IMR-90 (cell line): ENCODE data around the gene CLDN9. TPM values are rescaled to one million over a fixed set of nuclear protein-coding genes. Genes with fewer than 3 reads are reported as not detected.

Source experiments
- ATAC-seq: fragments of 200-7000 bp; cut with Tn5 transposase; 2 replicates; pipeline ENCODE4 v1.9.1; 2020; ENCODE audit warnings: low read depth, mild to moderate bottlenecking, moderate library complexity
- BruUV-seq: library from RNA; stranded (reverse); fragments of 400-500 nt; replicated peaks from 2 replicates; lab custom pipeline; 2021; lab: Mats Ljungman, UMichigan
- CTCF ChIA-PET: fragments of 300-600 bp; formaldehyde crosslinking; extraction: SDS; loops from one replicate; lab custom pipeline; 2021; ENCODE audit warnings: antibody characterized with exemption; lab: Yijun Ruan, JAX
- POLR2A ChIA-PET: fragments of 300-600 bp; sonication (Branson Sonifier 250); formaldehyde crosslinking; loops from one replicate; lab custom pipeline; 2022; ENCODE audit warnings: antibody characterized with exemption; ENCODE audit not compliant: unreplicated experiment; lab: Charles Lee
- DNase-seq: peaks from one replicate; pipeline ENCODE4 v3.0.0; 2013
- H2AFZ ChIP-seq: replicated peaks from 2 replicates; pipeline ENCODE3; 2013; ENCODE audit warnings: low read length, mild to moderate bottlenecking; ENCODE audit not compliant: poor library complexity
- H2AK5ac ChIP-seq: 2 replicates; pipeline ENCODE4 v1.6.1; 2013; ENCODE audit warnings: low read depth, low read length, inconsistent platforms
- H2AK9ac ChIP-seq: replicated peaks from 2 replicates; pipeline ENCODE3; 2013; ENCODE audit warnings: mild to moderate bottlenecking, low read depth, low read length, moderate library complexity; ENCODE audit not compliant: poor library complexity
- H2BK120ac ChIP-seq: 2 replicates; pipeline ENCODE4 v1.6.1; 2013; ENCODE audit warnings: low read depth, low read length, inconsistent platforms
- H2BK15ac ChIP-seq: 3 replicates; pipeline ENCODE4 v1.6.1; 2013; ENCODE audit warnings: low read depth, low read length, inconsistent platforms
- H2BK20ac ChIP-seq: 2 replicates; pipeline ENCODE4 v1.6.1; 2013; ENCODE audit warnings: low read depth, mild to moderate bottlenecking, inconsistent platforms, low read length, moderate library complexity
- H2BK5ac ChIP-seq: 2 replicates; pipeline ENCODE4 v1.6.1; 2013; ENCODE audit warnings: mild to moderate bottlenecking, low read depth, low read length, inconsistent platforms; ENCODE audit not compliant: poor library complexity, severe bottlenecking
- H3K14ac ChIP-seq: replicated peaks from 2 replicates; pipeline ENCODE4 v1.6.1; 2013; ENCODE audit warnings: low read depth, low read length, inconsistent platforms
- H3K18ac ChIP-seq: 2 replicates; pipeline ENCODE4 v1.6.1; 2013; ENCODE audit warnings: low read depth, low read length, control low read depth
- H3K23ac ChIP-seq: 2 replicates; pipeline ENCODE4 v1.6.1; 2013; ENCODE audit warnings: low read depth, low read length, inconsistent platforms
- H3K27ac ChIP-seq: 2 replicates; pipeline ENCODE4 v1.5.1; 2013; ENCODE audit warnings: mild to moderate bottlenecking, control low read depth, low read length; ENCODE audit not compliant: insufficient read depth
- H3K27me3 ChIP-seq: 2 replicates; pipeline ENCODE4 v1.6.1; 2013; ENCODE audit warnings: low read length; ENCODE audit not compliant: control insufficient read depth, insufficient read depth
- H3K36me3 ChIP-seq: 2 replicates; pipeline ENCODE4 v1.6.1; 2013; ENCODE audit warnings: low read length, mixed read lengths; ENCODE audit not compliant: control insufficient read depth, insufficient read depth
- H3K4ac ChIP-seq: 2 replicates; pipeline ENCODE4 v1.6.1; 2013; ENCODE audit warnings: low read depth, low read length, inconsistent platforms
- H3K4me1 ChIP-seq: 2 replicates; pipeline ENCODE4 v1.6.1; 2013; ENCODE audit warnings: low read length, mixed read lengths; ENCODE audit not compliant: control insufficient read depth, insufficient read depth
- H3K4me2 ChIP-seq: 2 replicates; pipeline ENCODE4 v1.6.1; 2013; ENCODE audit warnings: low read depth, mild to moderate bottlenecking, control low read depth, low read length, moderate library complexity
- H3K4me3 ChIP-seq: 2 replicates; pipeline ENCODE4 v1.5.1; 2013; ENCODE audit warnings: low read depth, mild to moderate bottlenecking, control low read depth, low read length, moderate library complexity; ENCODE audit not compliant: insufficient read depth
- H3K56ac ChIP-seq: 2 replicates; pipeline ENCODE4 v1.6.1; 2013; ENCODE audit warnings: low read length, inconsistent platforms; ENCODE audit not compliant: insufficient read depth; ENCODE audit errors: extremely low read depth
- H3K79me1 ChIP-seq, 2 experiments: 2 replicates each; pipeline ENCODE4 v1.6.1; 2013; ENCODE audit warnings: low read length in 2 of 2, inconsistent platforms in 1 of 2, low read depth in 1 of 2
- H3K9ac ChIP-seq: 2 replicates; pipeline ENCODE4 v1.6.1; 2013; ENCODE audit warnings: low read depth, low read length, control low read depth
- H3K9me1 ChIP-seq: 2 replicates; pipeline ENCODE4 v1.6.1; 2013; ENCODE audit warnings: low read length, inconsistent platforms; ENCODE audit not compliant: insufficient read depth
- H3K9me3 ChIP-seq: 2 replicates; pipeline ENCODE4 v1.6.1; 2013; ENCODE audit warnings: low read length; ENCODE audit not compliant: control insufficient read depth, insufficient read depth
- H4K20me1 ChIP-seq: 2 replicates; pipeline ENCODE4 v1.6.1; 2013; ENCODE audit warnings: low read length, inconsistent platforms; ENCODE audit not compliant: insufficient read depth
- H4K5ac ChIP-seq: 2 replicates; pipeline ENCODE4 v1.6.1; 2013; ENCODE audit warnings: mild to moderate bottlenecking, low read depth, low read length, control low read depth
- H4K8ac ChIP-seq, 2 experiments: 2 replicates each; pipeline ENCODE4 v1.6.1; 2013; ENCODE audit warnings: low read depth in 2 of 2, low read length in 2 of 2, control low read depth in 1 of 2, inconsistent platforms in 1 of 2
- H4K91ac ChIP-seq: 2 replicates; pipeline ENCODE4 v1.6.1; 2013; ENCODE audit warnings: low read depth, low read length, inconsistent platforms; ENCODE audit not compliant: insufficient read depth
- BHLHE40 ChIP-seq: fragments of 150-350 bp; IDR thresholded peaks from 2 replicates; pipeline ENCODE4 v1.6.1; 2016; ENCODE audit warnings: mild to moderate bottlenecking, low read depth, low read length
- MAZ ChIP-seq: IDR thresholded peaks from 2 replicates; pipeline ENCODE4 v1.6.1; 2012; ENCODE audit warnings: low read depth, mild to moderate bottlenecking, low read length, improper control_type of control experiment, moderate library complexity, borderline replicate concordance
- WGBS, 2 experiments: methylation state at CpG; one replicate each; pipeline versions ENCODE4 v1.1.5 to v1.1.7; 2013; ENCODE audit warnings: missing lambda C conversion rate in 2 of 2; ENCODE audit not compliant: insufficient read length in 1 of 2; ENCODE audit errors: extremely low coverage in 2 of 2; 5-methylcytosine and 5-hydroxymethylcytosine counted together
- dilution Hi-C: fragments of 300-500 bp; cut with HindIII; formaldehyde crosslinking; loops from one replicate; pipeline ENCODE4 v1.14.3; 2018; ENCODE audit warnings: low sequenced_read_pairs; ENCODE audit not compliant: unreplicated experiment
- in situ Hi-C: fragments of 300-500 bp; cut with MboI; formaldehyde crosslinking; loops from 3 replicates; pipeline ENCODE4 v1.14.3; 2019; ENCODE audit warnings: low sequenced_read_pairs, inconsistent platforms, mixed read lengths
- intact Hi-C: fragments of 100-400 bp; cut with micrococcal nuclease; formaldehyde crosslinking; loops from 2 replicates; pipeline ENCODE4 v1.10.0; 2022
- polyA plus RNA-seq, 3 experiments: library from polyadenylated mRNA; depleted of rRNA; stranded (reverse); fragments of >200 nt; gene quantifications; 2 replicates each; pipeline ENCODE4 v1.2.3, GENCODE V29; 2012; ENCODE audit warnings: low replicate concordance in 1 of 3
- total RNA-seq: library from RNA; depleted of rRNA; stranded (reverse); fragments of >200 nt; gene quantifications from 2 replicates; pipeline ENCODE4 v1.2.3, GENCODE V29; 2012

The CLDN9 gene
- total and polyA plus RNA-seq, 2 of the 4 experiments (the other 2 are of a cell fraction), result 0.05 TPM; not detected in 1

GRCh38 chr16:3013491-3013951, 798 bp downstream of the CLDN9 start:
- intact Hi-C loops, result no loop called here
- H3K56ac ChIP-seq, result no peak overlapping the region
- no peak overlapping the region for H2BK20ac ChIP-seq
- 62% methylated on average over 6 of the region's 27 CpGs; no CpG with 5 or more reads in 1 of the 2 experiments for WGBS, 2 experiments
- no peak overlapping the region for H4K8ac ChIP-seq
- ATAC-seq (no peak), DNase-seq (no peak)
- TF ChIP-seq BHLHE40 (0 out of 2 replicates have a peak, but pooled peaks have one; percentile 22), MAZ (no peak)
- CTCF ChIA-PET, result no interaction called here
- H3K14ac ChIP-seq, result no peak overlapping the region
- no peak overlapping the region for H2BK5ac ChIP-seq
- H2BK120ac ChIP-seq, result no peak overlapping the region
- in situ Hi-C loops, result no loop called here
- H3K79me1 ChIP-seq, result no peaks in the 10 kb centered on the region
- no peak overlapping the region for H4K5ac ChIP-seq
- peaks cover 4% of the 10 kb centered on the region; the same call in 1 of the 2 replicates for H4K20me1 ChIP-seq
- H3K9me3 ChIP-seq, result no peaks in the 10 kb centered on the region
- peaks cover 39% of the 10 kb centered on the region for H3K27me3 ChIP-seq
- H4K91ac ChIP-seq, result no peak overlapping the region
- H2BK15ac ChIP-seq, result no peak overlapping the region
- no peak overlapping the region for H2AK5ac ChIP-seq
- no peak overlapping the region for H3K23ac ChIP-seq
- H3K4me1 ChIP-seq, result peaks cover 3% of the 10 kb centered on the region; the same call in 1 of the 2 replicates
- no peak overlapping the region for H3K4ac ChIP-seq
- dilution Hi-C loops, result no loop called here
- no peak overlapping the region for H3K27ac ChIP-seq
- H3K9ac ChIP-seq, result no peak overlapping the region
- H3K4me3 ChIP-seq, result no peak overlapping the region
- H2AFZ ChIP-seq, result no peak overlapping the region
- POLR2A ChIA-PET, result interaction anchor here (1.4 kb wide), 1 partner anchor 9 kb away, joined by 3 read pairs; no protein-coding TSS in a partner anchor
- H3K36me3 ChIP-seq, result no peaks in the 10 kb centered on the region
- H3K9me1 ChIP-seq, result no peaks in the 10 kb centered on the region
- no peak overlapping the region for H2AK9ac ChIP-seq
- H3K4me2 ChIP-seq, result no peak overlapping the region
- no peak overlapping the region for H3K18ac ChIP-seq
- no TSS peak for BruUV-seq
